GM12878 (cell line): ENCODE data around the gene UMAD1. TPM values are rescaled to one million over a fixed set of nuclear protein-coding genes. Genes with fewer than 3 reads are reported as not detected.
"Not testable (repeated sequence)": the region's sequence is repeated elsewhere in the genome, so short reads cannot be mapped to it uniquely, and the experiment has no call there.

Experiments used
- ATAC-seq: fragments of 200-7000 bp; cut with Tn5 transposase; 3 replicates; pipeline ENCODE4 v1.9.1; 2020; ENCODE audit warnings: mild to moderate bottlenecking, moderate library complexity
- BruUV-seq: library from RNA; stranded (reverse); fragments of 400-500 nt; replicated peaks from 2 replicates; lab custom pipeline; 2021; lab: Mats Ljungman, UMichigan
- CTCF ChIA-PET: fragments of 300-600 bp; sonication (Branson Sonifier 250); formaldehyde crosslinking; extraction: SDS; loops from one replicate; lab custom pipeline; 2021; ENCODE audit warnings: inconsistent platforms; lab: Yijun Ruan, JAX
- POLR2A ChIA-PET: fragments of 350-600 bp; formaldehyde crosslinking; extraction: SDS; loops from one replicate; lab custom pipeline; 2021; ENCODE audit warnings: inconsistent platforms; lab: Charles Lee
- RAD21 ChIA-PET: fragments of 300-600 bp; sonication (Branson Sonifier 250); formaldehyde crosslinking; loops from one replicate; lab custom pipeline; 2023; ENCODE audit warnings: antibody characterized with exemption; ENCODE audit not compliant: unreplicated experiment; lab: Charles Lee
- SMC1A ChIA-PET: fragments of 300-600 bp; sonication (Branson Sonifier 250); formaldehyde crosslinking; loops from one replicate; lab custom pipeline; 2023; ENCODE audit not compliant: unreplicated experiment, uncharacterized antibody; lab: Charles Lee
- DNase-seq: peaks from one replicate; pipeline ENCODE4 v3.0.0-alpha.2; 2011; ENCODE audit warnings: low read depth, low spot score
- FAIRE-seq: peaks from 3 replicates; lab custom pipeline; 2011; peaks lifted over from hg19 to GRCh38; lab: Jason Lieb, UNC
- H2AFZ ChIP-seq: 2 replicates; pipeline ENCODE4 v1.6.0; 2011; ENCODE audit warnings: low read depth, low read length, control low read depth; ENCODE audit not compliant: control insufficient read depth
- H3K27ac ChIP-seq: 2 replicates; pipeline ENCODE4 v1.5.1; 2011; ENCODE audit warnings: control low read depth; ENCODE audit not compliant: control insufficient read depth, insufficient read depth
- H3K27me3 ChIP-seq, 2 experiments: replicated peaks in 1 of 2; 2 replicates each; pipeline versions ENCODE4 v1.6.0 to v1.6.1; 2011; ENCODE audit warnings: low read length in 1 of 2; ENCODE audit not compliant: control insufficient read depth in 2 of 2, insufficient read depth in 2 of 2
- H3K36me3 ChIP-seq, 2 experiments: 2 replicates each; pipeline ENCODE4 v1.5.1; 2011; ENCODE audit warnings: low read length in 1 of 2; ENCODE audit not compliant: control insufficient read depth in 2 of 2, insufficient read depth in 2 of 2
- H3K4me1 ChIP-seq: 2 replicates; pipeline ENCODE4 v1.6.1; 2011; ENCODE audit warnings: mild to moderate bottlenecking, low read length, moderate library complexity, mixed read lengths; ENCODE audit not compliant: control insufficient read depth, insufficient read depth
- H3K4me2 ChIP-seq: 2 replicates; pipeline ENCODE4 v1.6.0; 2011; ENCODE audit warnings: control low read depth; ENCODE audit not compliant: control insufficient read depth, insufficient read depth
- H3K4me3 ChIP-seq: fragments of 200-600 bp; sonication (generic); 2 replicates; pipeline ENCODE4 v1.5.1; 2016
- H3K79me2 ChIP-seq: 2 replicates; pipeline ENCODE4 v1.6.0; 2011; ENCODE audit warnings: low read length; ENCODE audit not compliant: control insufficient read depth, insufficient read depth
- H3K9ac ChIP-seq: 2 replicates; pipeline ENCODE4 v1.8.0; 2011; ENCODE audit warnings: low read length, control low read depth, mixed read lengths; ENCODE audit not compliant: control insufficient read depth, insufficient read depth
- H3K9me3 ChIP-seq: replicated peaks from 3 replicates; pipeline ENCODE4 v1.5.1; 2011; ENCODE audit warnings: mild to moderate bottlenecking, low read length; ENCODE audit not compliant: control insufficient read depth, insufficient read depth
- H4K20me1 ChIP-seq: 2 replicates; pipeline ENCODE4 v1.6.0; 2011; ENCODE audit not compliant: control insufficient read depth, insufficient read depth
- CBFB ChIP-seq: IDR thresholded peaks from 2 replicates; pipeline ENCODE4 v1.6.1; 2016; ENCODE audit warnings: antibody characterized with exemption, low read depth
- ESRRA ChIP-seq: IDR thresholded peaks from 2 replicates; pipeline ENCODE4 v1.6.1; 2012; ENCODE audit warnings: mild to moderate bottlenecking, low read length, improper control_type of control experiment
- JUNB ChIP-seq: IDR thresholded peaks from 2 replicates; pipeline ENCODE4 v1.6.1; 2016; ENCODE audit warnings: antibody characterized with exemption, mild to moderate bottlenecking
- KDM1A ChIP-seq: fragments of 200-600 bp; sonication (generic); IDR thresholded peaks from 2 replicates; pipeline ENCODE4 v1.6.1; 2016; ENCODE audit warnings: borderline replicate concordance
- RB1 ChIP-seq: fragments of 450-650 bp; formaldehyde crosslinking; IDR thresholded peaks from 2 replicates; pipeline ENCODE4 v1.6.1; 2017; ENCODE audit warnings: mild to moderate bottlenecking, borderline replicate concordance
- WGBS: methylation state at CpG from one replicate; pipeline ENCODE4 v1.1.6; 2016; ENCODE audit warnings: low lambda C conversion rate; ENCODE audit not compliant: insufficient replicate concordance, insufficient coverage; ENCODE audit errors: missing lambda C conversion rate; 5-methylcytosine and 5-hydroxymethylcytosine counted together
- in situ Hi-C: fragments of 300-500 bp; cut with MboI; formaldehyde crosslinking; loops from 9 replicates; pipeline ENCODE4 v1.14.3; 2018; ENCODE audit warnings: mixed read lengths
- intact Hi-C: fragments of 100-400 bp; cut with micrococcal nuclease; formaldehyde crosslinking; loops from one replicate; pipeline ENCODE4 v1.14.2; 2022; ENCODE audit not compliant: unreplicated experiment
- polyA plus RNA-seq, 11 experiments: library from polyadenylated mRNA; depleted of rRNA in 4 of 11; unstranded in 6 of 11; stranded (reverse) in 5 of 11; fragments of >200 nt; fragmentation: Nextera tagmentation in 4 of 11; fragmentation: Illumina TruSeq in 1 of 11; extraction: Ambion mirVana in 4 of 11; extraction: Trizol in 1 of 11; gene quantifications; 1 replicate in 1 of 11; 2 replicates in 10 of 11; pipeline versions ENCODE4 v1.2.1 to v1.2.3, GENCODE V29; 2011 to 2016; ENCODE audit warnings: inconsistent platforms in 2 of 11, missing spikeins in 2 of 11, low read depth in 1 of 11
- total RNA-seq, 4 experiments: library from RNA; depleted of rRNA in 3 of 4; stranded (reverse); fragments of >200 nt in 3 of 4; fragmentation: Illumina TruSeq in 1 of 4; extraction: Trizol in 1 of 4; gene quantifications; 2 replicates each; pipeline versions ENCODE4 v1.2.1 to v1.2.3, GENCODE V29; 2013 to 2021
- TF ChIP-seq, protein P1 (sequence below): fragments of 450-650 bp; IDR thresholded peaks from 2 replicates; pipeline ENCODE4 v1.6.1; 2017; ENCODE audit warnings: mild to moderate bottlenecking, moderate library complexity
- TF ChIP-seq, protein P2 (sequence below): fragments of 450-650 bp; IDR thresholded peaks from 2 replicates; pipeline ENCODE4 v1.6.1; 2017; ENCODE audit warnings: low read depth, mild to moderate bottlenecking, moderate library complexity

The UMAD1 gene
- total and polyA plus RNA-seq, 10 of the 15 experiments (the other 5 are each of a cell fraction or from before 2014, with no cell fraction given), result 6.0 to 28.6 (median 9.3) TPM

DNA sequence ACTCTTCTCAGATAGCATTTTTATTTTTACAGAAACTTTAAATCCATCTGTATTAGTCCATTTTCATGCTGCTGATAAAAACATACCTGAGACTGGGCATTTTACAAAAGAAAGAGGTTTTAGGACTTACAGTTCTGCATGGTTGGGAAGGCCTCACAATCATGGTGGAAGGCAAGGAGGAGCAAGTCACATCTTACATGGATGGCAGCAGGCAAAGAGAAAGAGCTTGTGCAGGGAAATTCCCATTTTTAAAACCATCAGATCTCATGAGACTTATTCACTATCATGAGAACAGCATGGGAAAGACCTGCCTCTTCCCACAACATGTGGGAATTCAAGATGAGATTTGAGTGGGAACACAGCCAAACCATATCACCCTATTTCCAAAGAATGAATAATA is 184.7 kb downstream of the UMAD1 start:
- H3K79me2 ChIP-seq, H3K9ac ChIP-seq, H3K27me3 ChIP-seq, H3K4me2 ChIP-seq, intact Hi-C loops, H3K4me3 ChIP-seq, RAD21 ChIA-PET, DNase-seq, FAIRE-seq, BruUV-seq, H3K27ac ChIP-seq, H3K36me3 ChIP-seq, H2AFZ ChIP-seq, H3K9me3 ChIP-seq, in situ Hi-C loops, ATAC-seq, POLR2A ChIA-PET, H4K20me1 ChIP-seq: not testable (repeated sequence)
- SMC1A ChIA-PET, result interaction anchor here (0.6 to 0.9 kb wide), 2 partner anchors 52 to 508 kb away, joined by 3 read pairs; no protein-coding TSS in a partner anchor
- CTCF ChIA-PET, result interaction anchor here (1.1 kb wide), 1 partner anchor 16 kb away, joined by 3 read pairs; no protein-coding TSS in a partner anchor
- peaks cover 14% of the 10 kb centered on the region for H3K4me1 ChIP-seq

DNA sequence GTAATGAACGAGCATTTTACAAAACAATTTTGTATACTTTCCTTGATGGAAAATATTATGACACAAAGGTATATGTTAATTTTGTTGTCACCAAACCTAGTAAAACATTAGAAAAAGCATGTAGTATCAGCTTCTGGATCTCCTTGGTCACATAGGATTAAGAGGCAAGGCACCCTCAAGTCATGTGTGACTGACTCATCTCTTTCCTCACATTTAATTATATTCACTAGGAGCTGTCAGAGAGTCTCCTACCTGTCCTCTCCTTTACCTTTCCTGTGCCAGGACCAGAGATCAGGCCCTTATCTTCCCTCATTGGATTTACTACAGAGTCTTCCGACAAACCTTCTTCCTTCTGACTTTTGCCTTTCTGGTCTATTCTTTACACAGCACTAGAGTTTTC is 189.1 kb downstream of the UMAD1 start:
- Histone ChIP-seq H3K79me2 (no peaks in the 10 kb centered on the region), H4K20me1 (no peaks in the 10 kb centered on the region), H3K27ac (no peak overlapping the region), H3K9ac (no peak overlapping the region), H3K9me3 (no peaks in the 10 kb centered on the region; the same call in none of the 3 replicates), H3K27me3 (no peaks in the 10 kb centered on the region), H3K4me1 (no peaks in the 10 kb centered on the region), H3K36me3 (no peaks in the 10 kb centered on the region), H2AFZ (no peak overlapping the region), H3K4me2 (no peak overlapping the region), H3K4me3 (no peak overlapping the region)
- ChIA-PET RAD21 (interaction anchor here (0.8 to 1.4 kb wide), 3 partner anchors 15 to 136 kb away, joined by 3 to 4 read pairs (median 3); no protein-coding TSS in a partner anchor), POLR2A (interaction anchor here (0.5 kb wide), 1 partner anchor 1448 kb away, joined by 5 read pairs; no protein-coding TSS in a partner anchor), SMC1A (interaction anchor here (1.0 to 1.5 kb wide), 4 partner anchors 9 to 115 kb away, joined by 3 to 4 read pairs (median 3); no protein-coding TSS in a partner anchor), CTCF (interaction anchor here (1.1 kb wide), 1 partner anchor 19 kb away, joined by 5 read pairs; no protein-coding TSS in a partner anchor)
- 98% methylated on average over 2 of the region's 2 CpGs for WGBS
- ATAC-seq, result no peak
- DNase-seq, result no peak
- FAIRE-seq, result no peak
- in situ Hi-C loops, result no loop called here
- BruUV-seq, result no TSS peak
- intact Hi-C loops, result no loop called here
- no peak for TF ChIP-seq ESRRA
- TF ChIP-seq JUNB, result no peak
- no peak for TF ChIP-seq CBFB
- TF ChIP-seq KDM1A, result no peak
- TF ChIP-seq, protein P1, sequence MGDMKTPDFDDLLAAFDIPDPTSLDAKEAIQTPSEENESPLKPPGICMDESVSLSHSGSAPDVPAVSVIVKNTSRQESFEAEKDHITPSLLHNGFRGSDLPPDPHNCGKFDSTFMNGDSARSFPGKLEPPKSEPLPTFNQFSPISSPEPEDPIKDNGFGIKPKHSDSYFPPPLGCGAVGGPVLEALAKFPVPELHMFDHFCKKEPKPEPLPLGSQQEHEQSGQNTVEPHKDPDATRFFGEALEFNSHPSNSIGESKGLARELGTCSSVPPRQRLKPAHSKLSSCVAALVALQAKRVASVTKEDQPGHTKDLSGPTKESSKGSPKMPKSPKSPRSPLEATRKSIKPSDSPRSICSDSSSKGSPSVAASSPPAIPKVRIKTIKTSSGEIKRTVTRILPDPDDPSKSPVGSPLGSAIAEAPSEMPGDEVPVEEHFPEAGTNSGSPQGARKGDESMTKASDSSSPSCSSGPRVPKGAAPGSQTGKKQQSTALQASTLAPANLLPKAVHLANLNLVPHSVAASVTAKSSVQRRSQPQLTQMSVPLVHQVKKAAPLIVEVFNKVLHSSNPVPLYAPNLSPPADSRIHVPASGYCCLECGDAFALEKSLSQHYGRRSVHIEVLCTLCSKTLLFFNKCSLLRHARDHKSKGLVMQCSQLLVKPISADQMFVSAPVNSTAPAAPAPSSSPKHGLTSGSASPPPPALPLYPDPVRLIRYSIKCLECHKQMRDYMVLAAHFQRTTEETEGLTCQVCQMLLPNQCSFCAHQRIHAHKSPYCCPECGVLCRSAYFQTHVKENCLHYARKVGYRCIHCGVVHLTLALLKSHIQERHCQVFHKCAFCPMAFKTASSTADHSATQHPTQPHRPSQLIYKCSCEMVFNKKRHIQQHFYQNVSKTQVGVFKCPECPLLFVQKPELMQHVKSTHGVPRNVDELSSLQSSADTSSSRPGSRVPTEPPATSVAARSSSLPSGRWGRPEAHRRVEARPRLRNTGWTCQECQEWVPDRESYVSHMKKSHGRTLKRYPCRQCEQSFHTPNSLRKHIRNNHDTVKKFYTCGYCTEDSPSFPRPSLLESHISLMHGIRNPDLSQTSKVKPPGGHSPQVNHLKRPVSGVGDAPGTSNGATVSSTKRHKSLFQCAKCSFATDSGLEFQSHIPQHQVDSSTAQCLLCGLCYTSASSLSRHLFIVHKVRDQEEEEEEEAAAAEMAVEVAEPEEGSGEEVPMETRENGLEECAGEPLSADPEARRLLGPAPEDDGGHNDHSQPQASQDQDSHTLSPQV, result no peak
- TF ChIP-seq RB1, result no peak
- TF ChIP-seq, protein P2, sequence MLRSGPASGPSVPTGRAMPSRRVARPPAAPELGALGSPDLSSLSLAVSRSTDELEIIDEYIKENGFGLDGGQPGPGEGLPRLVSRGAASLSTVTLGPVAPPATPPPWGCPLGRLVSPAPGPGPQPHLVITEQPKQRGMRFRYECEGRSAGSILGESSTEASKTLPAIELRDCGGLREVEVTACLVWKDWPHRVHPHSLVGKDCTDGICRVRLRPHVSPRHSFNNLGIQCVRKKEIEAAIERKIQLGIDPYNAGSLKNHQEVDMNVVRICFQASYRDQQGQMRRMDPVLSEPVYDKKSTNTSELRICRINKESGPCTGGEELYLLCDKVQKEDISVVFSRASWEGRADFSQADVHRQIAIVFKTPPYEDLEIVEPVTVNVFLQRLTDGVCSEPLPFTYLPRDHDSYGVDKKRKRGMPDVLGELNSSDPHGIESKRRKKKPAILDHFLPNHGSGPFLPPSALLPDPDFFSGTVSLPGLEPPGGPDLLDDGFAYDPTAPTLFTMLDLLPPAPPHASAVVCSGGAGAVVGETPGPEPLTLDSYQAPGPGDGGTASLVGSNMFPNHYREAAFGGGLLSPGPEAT, result no peak
